Activated naive CD4-positive, alpha-beta T cell treated with anti-CD3 and anti-CD28 coated beads, Interleukin-2, amount 50 U/mL, for 24 hours (primary cell): Measurements from ENCODE around the gene PPP2R2C.

Experiments
- H3K27ac Mint-ChIP-seq: one replicate; pipeline ENCODE4 v1.8.0; 2021; ENCODE audit warnings: mild to moderate bottlenecking, mixed read lengths
- H3K27me3 Mint-ChIP-seq: one replicate; pipeline ENCODE4 v1.8.0; 2021; ENCODE audit warnings: mixed read lengths
- H3K36me3 Mint-ChIP-seq: one replicate; pipeline ENCODE4 v1.8.0; 2021; ENCODE audit warnings: mixed read lengths
- H3K4me1 Mint-ChIP-seq: one replicate; pipeline ENCODE4 v1.8.0; 2021; ENCODE audit warnings: mixed read lengths
- H3K4me3 Mint-ChIP-seq: one replicate; pipeline ENCODE4 v1.8.0; 2021; ENCODE audit warnings: mild to moderate bottlenecking, mixed read lengths
- H3K9me3 Mint-ChIP-seq: one replicate; pipeline ENCODE4 v1.8.0; 2021; ENCODE audit warnings: mixed read lengths

The PPP2R2C gene

DNA sequence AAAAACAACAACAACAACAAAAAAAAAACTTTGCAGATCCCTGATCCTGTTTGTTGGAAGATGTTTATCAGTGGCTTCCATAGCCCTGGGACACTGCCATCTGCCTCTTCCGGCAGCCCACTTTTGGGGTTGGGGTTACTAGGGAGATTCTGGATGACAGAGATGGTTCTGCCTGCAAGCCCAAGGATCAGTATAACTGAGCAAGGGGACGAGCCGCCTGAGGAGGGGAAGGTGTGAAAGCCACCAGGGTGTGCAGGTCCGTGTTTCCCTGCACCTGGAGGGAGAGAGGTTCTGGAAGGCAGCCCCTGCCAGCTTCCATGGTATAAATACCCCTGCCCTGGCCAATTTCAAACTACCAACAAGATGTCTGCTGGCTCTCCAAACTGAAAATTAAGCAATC is 41.5 kb downstream of the PPP2R2C start:
- Mint-ChIP-seq H3K36me3 (no peaks in the 10 kb centered on the region), H3K27ac (no peak overlapping the region), H3K4me3 (no peak overlapping the region), H3K9me3 (no peaks in the 10 kb centered on the region), H3K27me3 (no peaks in the 10 kb centered on the region), H3K4me1 (no peaks in the 10 kb centered on the region)

DNA sequence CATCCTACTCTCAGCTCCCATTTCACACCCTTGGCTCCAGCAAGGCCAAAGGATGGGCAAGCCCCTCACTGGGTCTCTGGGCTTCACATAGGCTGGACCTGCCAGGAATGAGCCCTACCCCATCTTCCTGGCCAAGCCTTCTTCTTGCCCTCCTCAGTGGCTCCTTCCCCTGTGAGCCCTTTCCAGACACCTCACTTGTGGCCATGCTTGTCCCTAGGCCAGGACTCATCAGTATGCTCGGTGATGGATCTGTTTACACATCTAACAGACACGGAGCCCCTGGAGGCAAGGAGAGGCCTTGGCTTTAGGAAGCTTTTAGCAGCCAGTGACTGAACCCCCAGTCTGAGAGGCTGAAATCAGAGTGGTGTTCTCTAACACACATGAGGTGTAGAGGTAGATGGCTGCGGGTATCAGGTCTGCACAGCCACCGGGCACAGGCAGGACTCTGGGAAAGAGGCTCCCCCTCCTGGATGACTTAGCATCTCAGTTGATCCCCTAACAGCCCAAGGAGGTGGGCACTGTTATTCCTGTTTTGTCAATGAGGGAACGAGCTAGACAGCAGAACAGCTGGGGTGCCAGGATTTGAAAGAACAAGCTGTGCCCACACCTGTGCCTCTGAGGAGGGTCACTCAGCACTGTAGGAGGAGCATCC is 44.8 kb downstream of the PPP2R2C start:
- no peaks in the 10 kb centered on the region for H3K36me3 Mint-ChIP-seq
- no peaks in the 10 kb centered on the region for H3K9me3 Mint-ChIP-seq
- no peak overlapping the region for H3K27ac Mint-ChIP-seq
- peaks cover 9% of the 10 kb centered on the region for H3K27me3 Mint-ChIP-seq
- H3K4me1 Mint-ChIP-seq, result no peaks in the 10 kb centered on the region
- H3K4me3 Mint-ChIP-seq, result no peak overlapping the region

DNA sequence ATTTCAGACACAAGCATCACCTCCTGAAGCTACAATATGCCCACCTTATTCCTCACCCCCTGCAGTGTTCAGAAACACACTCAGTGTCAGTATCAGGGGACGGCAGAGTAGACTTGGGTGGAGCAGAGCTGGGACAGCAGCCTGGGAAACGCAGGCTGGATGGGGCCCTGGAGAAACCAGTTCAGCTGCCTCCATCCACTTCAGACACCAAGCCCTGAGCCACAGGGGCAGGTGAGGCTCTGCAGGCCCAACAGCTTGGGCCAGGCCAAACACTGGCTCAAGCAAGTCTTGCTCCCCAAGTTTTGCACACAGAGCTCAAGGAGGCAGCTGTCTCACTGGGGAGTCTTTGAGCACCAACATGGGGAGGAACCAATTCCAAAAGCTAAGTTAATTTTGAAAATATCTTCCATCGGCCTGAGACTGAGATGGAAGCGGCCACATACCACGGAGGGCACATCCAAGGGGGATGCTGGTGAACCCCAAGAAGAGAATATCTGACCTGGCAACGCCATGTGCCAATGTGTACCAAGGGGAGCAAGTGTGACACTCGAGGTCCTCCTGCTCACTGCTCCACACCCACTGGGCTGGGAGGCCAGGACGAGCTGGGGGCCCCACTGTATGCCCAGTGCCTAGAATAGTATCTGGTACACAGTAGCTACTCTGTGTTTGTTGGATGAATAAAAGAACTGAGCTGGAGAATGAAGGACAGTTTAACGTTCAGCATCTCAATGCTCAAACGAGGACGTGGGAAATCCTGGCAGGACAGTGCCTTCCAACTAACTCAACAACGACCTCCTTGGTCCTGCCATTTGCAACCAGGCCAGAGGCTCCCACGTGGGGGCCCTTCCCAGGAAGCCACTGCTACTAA is 45.6 kb downstream of the PPP2R2C start:
- no peaks in the 10 kb centered on the region for H3K9me3 Mint-ChIP-seq
- no peaks in the 10 kb centered on the region for H3K36me3 Mint-ChIP-seq
- H3K27me3 Mint-ChIP-seq, result peaks cover 9% of the 10 kb centered on the region
- no peaks in the 10 kb centered on the region for H3K4me1 Mint-ChIP-seq
- no peak overlapping the region for H3K27ac Mint-ChIP-seq
- no peak overlapping the region for H3K4me3 Mint-ChIP-seq

DNA sequence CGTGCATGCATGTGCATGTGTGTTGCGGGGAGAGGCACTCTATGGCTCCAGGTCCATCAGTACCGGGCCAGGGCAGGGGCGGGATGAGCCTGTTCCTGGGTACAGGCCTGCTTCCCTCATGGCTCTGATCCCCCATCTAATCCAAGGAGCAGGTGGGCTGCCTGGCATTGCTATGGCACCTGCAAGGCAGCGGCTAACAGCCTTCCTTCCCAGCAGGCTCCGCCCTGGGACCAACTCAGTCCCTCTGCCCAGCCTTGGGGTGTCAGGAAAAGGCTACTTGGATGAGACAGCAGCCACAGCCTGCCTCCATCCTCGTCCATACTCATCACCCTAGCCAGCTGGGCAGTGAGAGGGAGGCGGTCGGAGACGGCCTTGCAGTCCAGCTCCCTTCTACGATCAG is 46.5 kb downstream of the PPP2R2C start:
- Mint-ChIP-seq H3K36me3 (no peaks in the 10 kb centered on the region), H3K4me3 (no peak overlapping the region), H3K27me3 (peaks cover 9% of the 10 kb centered on the region), H3K27ac (no peak overlapping the region), H3K4me1 (no peaks in the 10 kb centered on the region), H3K9me3 (no peaks in the 10 kb centered on the region)

DNA sequence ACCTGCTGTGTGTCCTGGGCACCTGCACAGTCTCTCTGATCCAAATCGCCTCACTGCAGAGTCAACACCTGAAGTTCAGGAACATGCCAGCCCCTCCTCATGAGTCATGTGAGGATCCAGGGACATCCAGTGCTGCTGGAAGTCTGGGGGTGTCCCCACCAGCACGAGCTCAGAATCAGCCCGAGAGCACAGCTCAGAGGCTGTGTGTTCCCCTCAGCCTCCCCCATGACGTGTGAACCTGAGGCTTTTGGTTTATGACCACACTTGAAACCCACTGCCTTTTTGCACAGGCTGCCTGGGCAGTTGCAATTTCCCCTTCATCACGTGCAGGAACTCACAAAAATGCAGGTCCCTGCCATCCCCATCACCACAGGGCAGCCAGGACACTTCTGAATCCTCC is 47.1 kb downstream of the PPP2R2C start:
- H3K9me3 Mint-ChIP-seq, result no peaks in the 10 kb centered on the region
- no peak overlapping the region for H3K27ac Mint-ChIP-seq
- no peaks in the 10 kb centered on the region for H3K36me3 Mint-ChIP-seq
- peaks cover 9% of the 10 kb centered on the region for H3K27me3 Mint-ChIP-seq
- H3K4me3 Mint-ChIP-seq, result no peak overlapping the region
- H3K4me1 Mint-ChIP-seq, result no peaks in the 10 kb centered on the region

DNA sequence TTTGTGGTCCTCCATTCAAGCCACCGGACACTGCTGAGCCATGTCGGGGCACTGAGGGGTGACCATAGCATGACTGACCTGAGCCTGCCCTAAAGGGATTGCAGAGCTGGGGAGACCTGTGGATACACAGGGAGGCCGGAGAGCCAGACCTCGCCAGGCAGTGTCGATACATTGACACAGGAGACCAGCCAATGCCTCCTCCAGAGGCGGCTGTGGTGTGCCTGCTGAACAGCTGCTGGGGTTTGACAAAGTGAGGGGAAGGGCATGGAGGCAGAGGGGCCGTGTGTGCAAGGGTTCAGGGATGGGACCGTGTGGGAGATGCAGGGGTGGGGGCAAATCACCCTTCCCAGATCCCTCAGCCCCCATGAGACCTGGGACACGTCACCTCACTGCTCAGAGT is 48.0 kb downstream of the PPP2R2C start:
- Mint-ChIP-seq H3K27ac (no peak overlapping the region), H3K4me1 (no peaks in the 10 kb centered on the region), H3K9me3 (no peaks in the 10 kb centered on the region), H3K4me3 (no peak overlapping the region), H3K36me3 (no peaks in the 10 kb centered on the region), H3K27me3 (peaks cover 9% of the 10 kb centered on the region)

DNA sequence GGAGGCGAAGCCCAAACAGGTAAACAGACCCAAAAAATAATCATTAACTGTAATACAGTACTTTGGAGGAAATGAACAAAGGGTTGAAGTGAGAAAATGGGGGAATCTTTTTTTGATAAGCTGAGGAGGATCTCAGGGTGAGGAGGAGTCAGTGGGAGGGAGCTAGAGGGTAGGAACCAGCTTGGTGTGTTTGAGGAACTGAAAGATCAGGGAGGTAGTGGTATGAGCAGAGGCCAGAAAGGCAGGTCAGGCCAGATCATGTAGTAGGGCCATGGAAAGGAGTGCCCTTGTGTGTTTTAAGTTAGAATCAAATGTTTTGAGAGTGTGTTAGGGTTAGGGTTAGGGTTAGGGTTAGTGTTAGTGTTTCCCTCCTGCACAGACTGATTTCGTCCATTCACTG is 48.8 kb downstream of the PPP2R2C start:
- Mint-ChIP-seq H3K4me1 (no peaks in the 10 kb centered on the region), H3K36me3 (no peaks in the 10 kb centered on the region), H3K27me3 (peaks cover 9% of the 10 kb centered on the region), H3K9me3 (no peaks in the 10 kb centered on the region), H3K4me3 (no peak overlapping the region), H3K27ac (no peak overlapping the region)

DNA sequence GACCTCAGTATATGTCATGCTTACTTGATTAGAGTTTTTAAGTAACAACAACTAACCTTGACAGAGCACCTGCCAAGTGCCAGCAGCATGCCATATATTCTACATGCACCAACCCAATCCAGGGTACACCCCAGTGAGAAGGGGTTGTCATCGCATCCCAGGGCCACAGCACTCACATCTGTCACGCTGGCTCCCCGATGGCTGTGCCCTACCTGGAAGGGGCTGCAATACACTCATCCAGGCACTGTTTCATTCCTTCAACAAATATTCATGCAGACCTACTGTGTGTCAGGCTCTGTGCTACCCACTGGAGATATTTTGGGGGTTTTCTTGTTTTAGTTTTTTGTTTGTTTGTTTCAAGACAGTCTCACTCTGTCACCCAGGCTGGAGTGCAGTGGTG is 49.5 kb downstream of the PPP2R2C start:
- Mint-ChIP-seq H3K27ac (no peak overlapping the region), H3K27me3 (peaks cover 9% of the 10 kb centered on the region), H3K4me3 (no peak overlapping the region), H3K4me1 (no peaks in the 10 kb centered on the region), H3K9me3 (no peaks in the 10 kb centered on the region), H3K36me3 (no peaks in the 10 kb centered on the region)

DNA sequence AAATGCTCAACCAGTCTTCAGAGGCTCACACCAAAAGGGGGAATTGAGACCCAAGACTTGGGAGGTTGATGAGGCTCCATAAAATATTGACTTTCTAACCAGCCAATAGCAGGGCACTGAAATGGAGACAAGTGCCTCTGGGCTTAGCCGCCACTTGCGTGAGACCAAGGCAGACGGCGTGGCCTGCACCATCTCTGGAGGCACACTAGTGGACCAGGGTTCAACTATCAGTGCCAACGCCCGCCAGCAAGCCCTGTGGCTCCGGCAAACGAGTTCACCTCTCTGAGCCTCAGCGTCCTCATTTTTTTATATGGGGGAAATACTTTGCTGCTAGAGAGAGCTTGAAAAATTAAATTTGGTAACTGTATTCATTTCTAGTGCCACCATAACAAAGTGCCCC is 50.3 kb downstream of the PPP2R2C start:
- Mint-ChIP-seq H3K27ac (no peak overlapping the region), H3K9me3 (no peaks in the 10 kb centered on the region), H3K36me3 (no peaks in the 10 kb centered on the region), H3K27me3 (peaks cover 9% of the 10 kb centered on the region), H3K4me3 (no peak overlapping the region), H3K4me1 (no peaks in the 10 kb centered on the region)

DNA sequence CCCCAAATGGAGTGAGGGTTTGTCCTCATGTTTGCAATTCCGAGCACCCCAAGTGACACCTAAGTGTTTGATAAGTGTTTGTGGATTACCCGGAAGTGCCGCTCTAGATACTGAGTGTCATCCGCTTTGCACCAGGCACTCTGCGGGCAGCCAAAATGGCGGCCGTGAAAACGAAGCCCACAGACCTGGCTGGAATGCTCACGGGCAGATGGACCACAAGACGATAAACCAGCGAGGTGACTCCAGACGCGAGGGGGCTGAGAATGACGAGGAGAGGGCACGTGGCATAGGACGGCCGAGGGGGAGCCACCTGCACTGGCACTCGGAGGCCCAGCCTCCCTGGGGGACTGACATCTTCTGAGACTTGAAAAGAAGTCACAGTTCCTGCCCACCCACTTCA is 51.0 kb downstream of the PPP2R2C start:
- Mint-ChIP-seq H3K4me1 (no peaks in the 10 kb centered on the region), H3K9me3 (no peaks in the 10 kb centered on the region), H3K27me3 (peaks cover 9% of the 10 kb centered on the region), H3K36me3 (no peaks in the 10 kb centered on the region), H3K4me3 (no peak overlapping the region), H3K27ac (no peak overlapping the region)

DNA sequence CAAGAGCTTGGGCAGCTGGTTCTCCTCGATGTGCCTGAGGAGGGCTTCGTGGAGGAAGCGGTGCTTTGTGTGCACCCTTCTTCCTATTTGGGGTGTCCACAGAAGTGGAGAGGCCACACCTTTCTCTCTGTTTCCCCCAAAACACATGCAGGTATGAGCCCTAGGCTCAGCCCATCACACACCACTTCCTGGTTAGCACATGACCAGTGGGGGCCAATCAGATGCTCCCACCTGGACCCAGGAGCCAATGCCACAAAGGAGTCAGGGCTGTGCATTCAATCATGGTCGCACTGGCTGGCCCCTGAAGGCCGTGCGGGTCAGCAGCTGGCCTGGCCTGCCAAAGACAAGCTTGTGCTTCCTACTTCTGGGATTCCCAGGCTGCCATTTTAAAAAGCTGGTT is 51.4 kb downstream of the PPP2R2C start:
- Mint-ChIP-seq H3K36me3 (no peaks in the 10 kb centered on the region), H3K27ac (no peak overlapping the region), H3K4me1 (no peaks in the 10 kb centered on the region), H3K9me3 (no peaks in the 10 kb centered on the region), H3K4me3 (no peak overlapping the region), H3K27me3 (peaks cover 9% of the 10 kb centered on the region)

DNA sequence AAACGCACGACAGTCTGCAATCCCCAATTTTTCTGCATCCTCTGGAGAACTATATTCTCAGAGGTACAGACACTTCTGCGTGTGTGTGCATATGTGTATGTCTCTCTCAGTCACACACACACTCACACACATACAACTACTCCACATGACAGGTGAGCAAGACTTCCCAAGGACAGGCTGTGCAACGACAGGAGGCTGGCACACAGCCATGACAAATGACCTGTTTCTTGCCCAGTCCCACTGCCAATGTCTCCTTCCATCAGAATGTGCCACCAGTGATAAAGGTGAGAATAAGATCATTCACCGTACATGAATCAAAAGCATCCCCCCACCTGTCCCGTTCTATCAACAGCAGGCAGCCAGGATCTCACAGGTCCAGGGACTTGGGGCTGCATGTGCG is 52.4 kb downstream of the PPP2R2C start:
- H3K4me1 Mint-ChIP-seq, result no peaks in the 10 kb centered on the region
- no peak overlapping the region for H3K4me3 Mint-ChIP-seq
- H3K36me3 Mint-ChIP-seq, result no peaks in the 10 kb centered on the region
- no peak overlapping the region for H3K27ac Mint-ChIP-seq
- peaks cover 9% of the 10 kb centered on the region for H3K27me3 Mint-ChIP-seq
- H3K9me3 Mint-ChIP-seq, result no peaks in the 10 kb centered on the region

DNA sequence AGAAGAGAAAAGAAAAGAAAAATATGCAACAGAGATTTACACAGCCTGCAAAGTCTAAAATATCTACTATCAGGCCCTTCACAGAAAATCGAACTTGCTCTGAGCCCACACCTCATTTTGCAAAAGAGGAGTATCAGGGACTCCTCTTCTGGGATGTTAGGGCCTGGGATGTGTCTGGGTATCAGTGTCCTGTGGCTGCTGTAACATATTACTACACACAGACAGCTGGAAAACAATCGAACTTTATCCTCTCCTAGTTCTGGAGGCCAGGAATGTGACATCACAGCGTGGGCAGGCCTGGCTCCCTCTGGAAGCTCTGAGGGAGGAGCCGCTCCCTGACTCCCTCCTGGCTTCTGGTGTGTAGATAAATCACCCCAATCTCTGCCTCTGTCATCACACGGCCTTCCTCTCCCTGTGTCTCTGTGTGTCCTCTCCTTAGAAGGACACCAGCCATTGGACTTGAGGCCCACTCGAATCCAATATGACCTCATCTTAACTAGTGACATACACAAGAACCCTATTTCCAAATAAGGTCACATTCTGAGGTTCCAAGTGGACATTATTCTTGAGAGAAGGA is 52.9 kb downstream of the PPP2R2C start:
- H3K4me3 Mint-ChIP-seq, result no peak overlapping the region
- no peaks in the 10 kb centered on the region for H3K36me3 Mint-ChIP-seq
- H3K27me3 Mint-ChIP-seq, result peaks cover 9% of the 10 kb centered on the region
- no peaks in the 10 kb centered on the region for H3K9me3 Mint-ChIP-seq
- no peak overlapping the region for H3K27ac Mint-ChIP-seq
- no peaks in the 10 kb centered on the region for H3K4me1 Mint-ChIP-seq

DNA sequence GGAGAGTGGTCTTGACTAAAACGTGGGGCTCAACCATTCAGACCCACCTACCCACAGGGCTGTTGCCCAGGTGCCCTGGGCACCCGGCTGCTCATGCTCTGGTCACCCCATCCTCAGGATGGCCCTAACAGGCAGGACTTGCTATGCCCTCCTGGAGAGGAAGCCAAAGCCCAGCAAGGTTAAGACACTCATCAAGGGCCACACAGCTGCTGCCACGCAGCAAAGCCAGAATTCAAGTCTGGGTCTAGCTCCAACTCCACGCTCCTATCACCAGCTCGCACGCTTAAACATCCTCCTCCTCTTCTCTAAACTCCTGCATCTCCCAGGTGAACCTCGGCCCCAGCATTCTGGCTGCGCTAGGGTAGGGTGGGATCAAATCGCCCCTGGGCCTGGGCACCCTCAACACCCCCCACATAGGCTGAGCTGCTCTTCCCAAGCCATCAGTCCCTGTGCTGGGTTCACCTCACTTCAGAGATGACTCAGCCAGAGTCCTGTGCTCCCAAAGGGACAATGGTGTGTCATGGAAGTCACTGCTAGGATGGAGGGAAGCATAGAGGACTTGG is 54.1 kb downstream of the PPP2R2C start:
- no peak overlapping the region for H3K27ac Mint-ChIP-seq
- no peaks in the 10 kb centered on the region for H3K36me3 Mint-ChIP-seq
- no peaks in the 10 kb centered on the region for H3K4me1 Mint-ChIP-seq
- no peak overlapping the region for H3K4me3 Mint-ChIP-seq
- no peaks in the 10 kb centered on the region for H3K9me3 Mint-ChIP-seq
- peaks cover 2% of the 10 kb centered on the region for H3K27me3 Mint-ChIP-seq

DNA sequence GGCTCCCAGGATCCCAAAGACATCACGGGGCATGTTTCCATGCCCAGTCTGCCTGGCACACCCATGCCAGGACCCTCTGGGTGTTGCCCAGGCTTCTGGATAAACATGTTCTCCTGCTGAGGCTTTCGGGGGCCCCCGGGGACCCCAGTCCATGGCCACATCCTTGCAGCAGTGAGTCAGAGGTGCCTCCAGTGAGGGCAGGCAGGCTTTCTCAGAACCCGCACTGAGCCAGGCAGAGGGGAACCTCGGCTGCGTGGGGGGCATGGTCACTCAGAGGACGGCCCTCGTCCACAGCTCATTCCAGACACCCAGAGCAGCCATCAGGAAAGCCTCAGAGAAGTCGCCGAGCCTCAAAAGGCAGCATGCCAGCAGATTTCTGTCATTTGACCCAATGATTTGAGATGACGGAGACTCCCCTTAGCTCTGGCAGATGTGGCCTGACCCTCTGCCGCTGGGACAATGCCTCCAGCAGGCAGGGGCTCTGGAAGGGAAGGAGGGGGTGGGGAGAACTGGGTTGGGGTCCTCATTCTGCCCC is 54.8 kb downstream of the PPP2R2C start:
- H3K36me3 Mint-ChIP-seq, result no peaks in the 10 kb centered on the region
- no peak overlapping the region for H3K4me3 Mint-ChIP-seq
- no peaks in the 10 kb centered on the region for H3K9me3 Mint-ChIP-seq
- no peaks in the 10 kb centered on the region for H3K4me1 Mint-ChIP-seq
- no peak overlapping the region for H3K27ac Mint-ChIP-seq
- no peaks in the 10 kb centered on the region for H3K27me3 Mint-ChIP-seq
